ENCODE data around the gene TMEM116. TPM values are rescaled to one million over a fixed set of nuclear protein-coding genes. Genes with fewer than 3 reads are reported as not detected.

The TMEM116 gene
- total RNA-seq, 4 donors from 2014 or later = 21.5 to 37.3 (median 35.5) TPM

DNA sequence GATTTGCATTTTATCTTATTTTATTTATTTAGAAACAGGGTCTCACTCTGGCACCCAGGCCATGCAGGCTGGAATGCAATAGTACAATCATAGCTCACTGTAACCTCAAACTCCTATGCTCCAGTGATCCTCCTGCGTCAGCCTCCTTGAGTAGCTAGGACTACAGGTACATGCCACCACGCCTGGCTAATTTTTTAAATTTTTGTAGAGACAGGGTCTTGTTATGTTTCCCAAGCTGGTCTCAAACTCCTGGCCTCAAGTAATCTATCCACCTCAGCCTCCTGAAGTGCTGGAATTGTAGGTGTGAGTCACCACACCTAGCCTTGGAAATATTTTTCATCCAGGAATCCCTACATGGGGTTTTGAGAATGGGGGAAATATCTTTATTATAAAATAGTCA lies 86.3 kb downstream of the TMEM116 start:
- H3K27me3 ChIP-seq = no peaks in the 10 kb centered on the region
- TF ChIP-seq POLR2A (IDR thresholded peaks at IDR 0.05) = no peak
- H3K9me3 ChIP-seq = no peaks in the 10 kb centered on the region
- H3K27ac ChIP-seq = no peak overlapping the region
- no peaks in the 10 kb centered on the region for H3K4me1 ChIP-seq
- DNase-seq = no peak
- H3K36me3 ChIP-seq = no peaks in the 10 kb centered on the region
- H3K4me3 ChIP-seq = no peak overlapping the region

DNA sequence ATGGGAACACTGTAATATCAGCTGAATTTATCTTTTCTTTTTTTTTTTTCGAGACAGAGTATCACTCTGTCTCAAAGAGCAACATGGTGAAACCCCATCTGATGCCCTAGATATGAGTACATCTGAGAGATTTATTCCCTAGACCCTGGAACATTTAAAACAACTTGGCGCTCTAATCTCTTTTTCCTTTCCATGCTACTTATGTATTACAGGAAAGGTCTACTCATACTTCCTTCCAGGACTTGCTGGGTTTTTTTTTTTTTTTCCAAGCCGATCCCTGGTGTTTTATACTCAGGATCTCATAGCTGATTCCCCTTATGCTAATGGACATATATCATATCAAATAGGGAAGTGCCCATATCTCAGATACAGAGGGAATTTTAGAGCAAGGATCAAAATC lies 87.8 kb downstream of the TMEM116 start:
- no peaks in the 10 kb centered on the region for H3K27me3 ChIP-seq
- no peak for TF ChIP-seq POLR2A (IDR thresholded peaks at IDR 0.05)
- TF ChIP-seq, protein P1, sequence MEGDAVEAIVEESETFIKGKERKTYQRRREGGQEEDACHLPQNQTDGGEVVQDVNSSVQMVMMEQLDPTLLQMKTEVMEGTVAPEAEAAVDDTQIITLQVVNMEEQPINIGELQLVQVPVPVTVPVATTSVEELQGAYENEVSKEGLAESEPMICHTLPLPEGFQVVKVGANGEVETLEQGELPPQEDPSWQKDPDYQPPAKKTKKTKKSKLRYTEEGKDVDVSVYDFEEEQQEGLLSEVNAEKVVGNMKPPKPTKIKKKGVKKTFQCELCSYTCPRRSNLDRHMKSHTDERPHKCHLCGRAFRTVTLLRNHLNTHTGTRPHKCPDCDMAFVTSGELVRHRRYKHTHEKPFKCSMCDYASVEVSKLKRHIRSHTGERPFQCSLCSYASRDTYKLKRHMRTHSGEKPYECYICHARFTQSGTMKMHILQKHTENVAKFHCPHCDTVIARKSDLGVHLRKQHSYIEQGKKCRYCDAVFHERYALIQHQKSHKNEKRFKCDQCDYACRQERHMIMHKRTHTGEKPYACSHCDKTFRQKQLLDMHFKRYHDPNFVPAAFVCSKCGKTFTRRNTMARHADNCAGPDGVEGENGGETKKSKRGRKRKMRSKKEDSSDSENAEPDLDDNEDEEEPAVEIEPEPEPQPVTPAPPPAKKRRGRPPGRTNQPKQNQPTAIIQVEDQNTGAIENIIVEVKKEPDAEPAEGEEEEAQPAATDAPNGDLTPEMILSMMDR (IDR thresholded peaks at IDR 0.05) = no peak
- no peak overlapping the region for H3K4me3 ChIP-seq
- no peaks in the 10 kb centered on the region for H3K36me3 ChIP-seq
- no peak for DNase-seq
- no peaks in the 10 kb centered on the region for H3K4me1 ChIP-seq
- H3K9me3 ChIP-seq = no peaks in the 10 kb centered on the region
- no peak overlapping the region for H3K27ac ChIP-seq

GRCh38 chr12:111907740-111908139 lies 105.2 kb downstream of the TMEM116 start:
- Histone ChIP-seq H3K36me3 (peaks cover 0 to 3% (median 0%) of the 10 kb centered on the region in 3 donors), H3K4me3 (no peak overlapping the region), H3K27ac (no peak overlapping the region), H3K27me3 (no peaks in the 10 kb centered on the region), H3K4me1 (no peaks in the 10 kb centered on the region), H3K9me3 (no peaks in the 10 kb centered on the region)
- no peak for TF ChIP-seq POLR2A (IDR thresholded peaks at IDR 0.05)
- TF ChIP-seq, protein P1 (IDR thresholded peaks at IDR 0.05) = no peak
- no peak for DNase-seq

GRCh38 chr12:111905502-111905901 lies 107.5 kb downstream of the TMEM116 start:
- DNase-seq = no peak
- no peaks in the 10 kb centered on the region for H3K4me1 ChIP-seq
- H3K27ac ChIP-seq = no peak overlapping the region
- no peak overlapping the region for H3K4me3 ChIP-seq
- H3K9me3 ChIP-seq = no peaks in the 10 kb centered on the region
- H3K36me3 ChIP-seq = peaks cover 0 to 3% (median 0%) of the 10 kb centered on the region in 3 donors
- no peak for TF ChIP-seq POLR2A (IDR thresholded peaks at IDR 0.05)
- TF ChIP-seq, protein P1 (IDR thresholded peaks at IDR 0.05) = no peak
- no peaks in the 10 kb centered on the region for H3K27me3 ChIP-seq

GRCh38 chr12:111904446-111904975 lies 108.5 kb downstream of the TMEM116 start:
- DNase-seq = no peak
- H3K27ac ChIP-seq = no peak overlapping the region
- no peak for TF ChIP-seq POLR2A (IDR thresholded peaks at IDR 0.05)
- TF ChIP-seq, protein P1 (IDR thresholded peaks at IDR 0.05) = no peak
- peaks cover 0 to 3% (median 0%) of the 10 kb centered on the region in 3 donors for H3K36me3 ChIP-seq
- no peaks in the 10 kb centered on the region for H3K9me3 ChIP-seq
- H3K27me3 ChIP-seq = no peaks in the 10 kb centered on the region
- no peaks in the 10 kb centered on the region for H3K4me1 ChIP-seq
- H3K4me3 ChIP-seq = no peak overlapping the region

- TF ChIP-seq POLR2A (IDR thresholded peaks at IDR 0.05) = no peak
- TF ChIP-seq, protein P1 (IDR thresholded peaks at IDR 0.05) = no peak
- Histone ChIP-seq H3K36me3 (peaks cover 0 to 5% (median 0%) of the 10 kb centered on the region in 3 donors), H3K27ac (no peak overlapping the region), H3K27me3 (no peaks in the 10 kb centered on the region), H3K4me3 (no peak overlapping the region), H3K4me1 (no peaks in the 10 kb centered on the region), H3K9me3 (no peaks in the 10 kb centered on the region)
- no peak for DNase-seq
Observed at GRCh38 chr12:111901182-111901581, 111.8 kb downstream of the TMEM116 start.
